KMS-11 (cell line): Measurements from ENCODE around the gene CCNJL.
A peak's percentile ranks its signal among the peaks of the same experiment; 100 is the strongest.

ENCODE experiments used
- H2AFZ ChIP-seq: fragments of 200-600 bp; sonication (generic); 2 replicates; pipeline ENCODE4 v1.6.1; 2016; ENCODE audit warnings: antibody characterized with exemption, mixed run types, low read depth
- H3K27ac ChIP-seq: fragments of 200-600 bp; sonication (generic); 2 replicates; pipeline ENCODE4 v1.6.1; 2016; ENCODE audit warnings: mild to moderate bottlenecking, mixed run types
- H3K27me3 ChIP-seq: fragments of 200-600 bp; sonication (generic); 2 replicates; pipeline ENCODE4 v1.6.1; 2017; ENCODE audit warnings: mild to moderate bottlenecking, low read depth, mixed run types, moderate library complexity; ENCODE audit not compliant: insufficient read depth
- H3K36me3 ChIP-seq: fragments of 200-600 bp; sonication (generic); 2 replicates; pipeline ENCODE4 v1.6.1; 2017; ENCODE audit warnings: mild to moderate bottlenecking, mixed run types; ENCODE audit not compliant: insufficient read depth
- H3K4me1 ChIP-seq: fragments of 200-600 bp; sonication (generic); 2 replicates; pipeline ENCODE4 v1.6.1; 2016; ENCODE audit warnings: mild to moderate bottlenecking, low read depth, mixed run types; ENCODE audit not compliant: poor library complexity, severe bottlenecking
- H3K4me2 ChIP-seq: fragments of 200-600 bp; sonication (generic); 2 replicates; pipeline ENCODE4 v1.7.0; 2016; ENCODE audit warnings: mild to moderate bottlenecking, mixed run types
- H3K4me3 ChIP-seq: fragments of 200-600 bp; sonication (generic); IDR thresholded peaks from 2 replicates; pipeline ENCODE4 v1.6.1; 2017; ENCODE audit warnings: low read depth, low read length, mixed read lengths; ENCODE audit not compliant: insufficient read depth
- H3K79me2 ChIP-seq: fragments of 200-600 bp; sonication (generic); 2 replicates; pipeline ENCODE4 v1.6.1; 2016; ENCODE audit warnings: low read depth, mixed run types; ENCODE audit not compliant: insufficient read depth
- H3K9ac ChIP-seq: fragments of 200-600 bp; sonication (generic); 2 replicates; pipeline ENCODE4 v1.6.1; 2016; ENCODE audit warnings: mild to moderate bottlenecking, mixed run types
- H4K20me1 ChIP-seq: fragments of 200-600 bp; sonication (generic); 2 replicates; pipeline ENCODE4 v1.6.1; 2016; ENCODE audit warnings: mild to moderate bottlenecking, mixed run types; ENCODE audit not compliant: insufficient read depth
- TF ChIP-seq, protein P1 (sequence below): fragments of 200-600 bp; sonication (generic); conservative IDR thresholded peaks from 2 replicates; pipeline ENCODE4 v1.6.1; 2017; ENCODE audit warnings: low read depth, mild to moderate bottlenecking, antibody characterized with exemption, low read length, moderate library complexity, mixed read lengths

CCNJL gene, protein sequence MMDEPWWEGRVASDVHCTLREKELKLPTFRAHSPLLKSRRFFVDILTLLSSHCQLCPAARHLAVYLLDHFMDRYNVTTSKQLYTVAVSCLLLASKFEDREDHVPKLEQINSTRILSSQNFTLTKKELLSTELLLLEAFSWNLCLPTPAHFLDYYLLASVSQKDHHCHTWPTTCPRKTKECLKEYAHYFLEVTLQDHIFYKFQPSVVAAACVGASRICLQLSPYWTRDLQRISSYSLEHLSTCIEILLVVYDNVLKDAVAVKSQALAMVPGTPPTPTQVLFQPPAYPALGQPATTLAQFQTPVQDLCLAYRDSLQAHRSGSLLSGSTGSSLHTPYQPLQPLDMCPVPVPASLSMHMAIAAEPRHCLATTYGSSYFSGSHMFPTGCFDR

DNA sequence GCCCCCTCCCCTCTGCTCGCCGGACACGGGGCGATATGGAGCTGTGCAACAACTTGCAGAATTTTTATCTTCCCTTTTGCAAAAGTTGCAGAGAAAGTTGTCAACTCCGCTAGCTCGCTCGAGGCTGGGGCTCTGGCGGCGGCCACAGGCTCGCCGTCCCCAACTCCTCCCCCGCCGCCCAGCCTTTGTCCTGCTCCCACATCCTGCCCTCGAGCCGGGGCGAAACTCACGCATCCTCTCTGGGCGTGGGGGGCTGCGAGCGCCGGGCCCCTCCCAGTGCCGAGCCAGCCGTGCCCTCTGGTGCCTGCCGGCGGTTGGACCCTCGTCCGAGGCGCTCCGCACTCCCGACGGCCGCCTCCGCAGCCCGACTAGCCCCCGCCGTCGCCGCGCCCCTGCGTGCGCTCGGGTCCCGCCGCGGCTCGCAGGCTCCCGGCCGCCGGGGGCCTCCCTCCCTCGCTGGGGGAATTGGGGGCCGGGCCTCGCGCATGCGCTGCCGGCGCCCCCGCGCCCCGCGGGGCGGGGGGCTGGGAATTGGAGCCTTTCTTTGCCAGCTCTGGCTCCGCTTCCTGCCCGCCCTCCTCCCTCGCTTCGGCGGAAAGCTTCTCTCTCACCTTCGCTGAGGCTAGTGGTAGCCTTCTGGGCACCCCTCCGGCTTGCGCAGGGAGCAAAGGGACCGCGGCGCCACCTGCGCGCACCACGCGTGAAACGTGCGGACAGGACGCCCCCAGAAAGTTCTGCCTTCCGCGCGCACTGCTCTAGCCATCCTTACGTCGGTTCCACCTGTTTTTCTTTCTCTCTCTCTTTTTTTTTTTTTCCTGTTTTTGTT is at the start of gene CCNJL:
Gene CCNJL (minus strand): TSS at position 431 of the 826 bp plus-strand sequence. CDS start 641 bp downstream, outside the sequence.
- H3K27ac ChIP-seq = no peak within 1 kb of the TSS
- H3K4me2 ChIP-seq = no peak within 1 kb of the TSS; the same call in 1 of the 2 replicates
- no peak within 1 kb of the TSS for H3K4me3 ChIP-seq
- 0 out of 2 replicates have a peak, but pooled peaks cover 2% of the 10 kb centered on the region for H3K27me3 ChIP-seq
- peak within 1 kb of the TSS; percentile 69 for H2AFZ ChIP-seq
- H3K9ac ChIP-seq = no peak within 1 kb of the TSS
- no peaks in the 10 kb centered on the region for H3K36me3 ChIP-seq
- H4K20me1 ChIP-seq = no peaks in the 10 kb centered on the region
- TF ChIP-seq, protein P1, sequence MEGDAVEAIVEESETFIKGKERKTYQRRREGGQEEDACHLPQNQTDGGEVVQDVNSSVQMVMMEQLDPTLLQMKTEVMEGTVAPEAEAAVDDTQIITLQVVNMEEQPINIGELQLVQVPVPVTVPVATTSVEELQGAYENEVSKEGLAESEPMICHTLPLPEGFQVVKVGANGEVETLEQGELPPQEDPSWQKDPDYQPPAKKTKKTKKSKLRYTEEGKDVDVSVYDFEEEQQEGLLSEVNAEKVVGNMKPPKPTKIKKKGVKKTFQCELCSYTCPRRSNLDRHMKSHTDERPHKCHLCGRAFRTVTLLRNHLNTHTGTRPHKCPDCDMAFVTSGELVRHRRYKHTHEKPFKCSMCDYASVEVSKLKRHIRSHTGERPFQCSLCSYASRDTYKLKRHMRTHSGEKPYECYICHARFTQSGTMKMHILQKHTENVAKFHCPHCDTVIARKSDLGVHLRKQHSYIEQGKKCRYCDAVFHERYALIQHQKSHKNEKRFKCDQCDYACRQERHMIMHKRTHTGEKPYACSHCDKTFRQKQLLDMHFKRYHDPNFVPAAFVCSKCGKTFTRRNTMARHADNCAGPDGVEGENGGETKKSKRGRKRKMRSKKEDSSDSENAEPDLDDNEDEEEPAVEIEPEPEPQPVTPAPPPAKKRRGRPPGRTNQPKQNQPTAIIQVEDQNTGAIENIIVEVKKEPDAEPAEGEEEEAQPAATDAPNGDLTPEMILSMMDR = no peak
- no peaks in the 10 kb centered on the region for H3K79me2 ChIP-seq
- H3K4me1 ChIP-seq = peaks cover 9% of the 10 kb centered on the region

DNA sequence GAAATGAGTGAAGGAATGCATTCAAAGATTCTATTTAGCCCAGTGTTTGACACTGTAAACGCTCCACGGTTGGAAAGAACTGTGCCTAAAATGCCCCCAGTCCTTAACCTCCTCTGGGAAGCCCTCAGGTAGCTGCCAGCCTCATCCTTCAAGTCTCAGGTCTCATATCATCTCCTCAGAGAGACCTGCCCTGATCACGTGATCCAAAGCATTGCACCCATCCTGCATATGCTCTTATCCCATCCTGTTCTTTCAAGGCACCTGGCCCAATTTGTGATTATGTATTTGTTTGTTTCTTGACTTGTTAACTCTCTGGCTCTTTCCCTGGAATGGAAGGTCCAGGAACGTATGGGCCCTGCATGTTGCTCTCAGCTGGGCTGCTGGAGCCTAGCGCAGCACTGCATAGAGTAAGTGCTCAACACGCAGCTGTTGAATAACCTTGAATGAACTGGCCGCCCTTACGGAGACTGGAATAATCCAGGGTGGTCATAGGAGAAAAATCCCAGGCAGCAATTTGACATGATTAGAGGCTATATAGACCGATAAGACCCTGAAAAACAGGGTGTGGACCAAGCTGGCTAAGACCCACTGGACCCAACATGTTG is 49.4 kb upstream of the CCNJL start:
- Histone ChIP-seq H4K20me1 (no peaks in the 10 kb centered on the region), H3K4me3 (no peak overlapping the region), H3K27me3 (no peaks in the 10 kb centered on the region), H3K27ac (no peak overlapping the region), H3K4me1 (no peaks in the 10 kb centered on the region), H3K79me2 (no peaks in the 10 kb centered on the region), H3K9ac (no peak overlapping the region), H3K36me3 (no peaks in the 10 kb centered on the region), H3K4me2 (no peak overlapping the region), H2AFZ (no peak overlapping the region)
- TF ChIP-seq, protein P1 = no peak

DNA sequence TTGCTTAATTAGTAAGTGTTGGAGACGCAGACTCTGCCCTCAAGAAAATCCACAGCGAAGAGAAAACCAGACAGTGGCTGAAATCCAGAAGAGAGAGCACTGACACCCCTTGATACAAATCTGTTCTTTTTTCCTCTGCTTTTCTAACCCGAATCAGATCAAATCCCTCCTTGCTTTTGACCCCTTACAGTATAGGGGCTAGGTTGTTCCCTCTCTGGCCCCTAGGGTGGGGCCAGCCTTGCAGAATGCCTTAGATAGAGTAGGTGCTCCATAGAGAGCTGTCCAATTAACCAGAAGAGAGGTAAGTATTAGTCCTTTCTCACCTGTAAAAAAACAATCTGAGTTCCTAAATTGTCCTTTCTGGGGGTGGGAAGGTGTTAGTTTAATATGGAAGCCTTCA is 47.9 kb upstream of the CCNJL start:
- Histone ChIP-seq H4K20me1 (no peaks in the 10 kb centered on the region), H3K27me3 (no peaks in the 10 kb centered on the region), H3K4me1 (no peaks in the 10 kb centered on the region), H3K79me2 (no peaks in the 10 kb centered on the region), H2AFZ (no peak overlapping the region), H3K27ac (no peak overlapping the region), H3K36me3 (no peaks in the 10 kb centered on the region), H3K4me3 (no peak overlapping the region), H3K9ac (no peak overlapping the region), H3K4me2 (no peak overlapping the region)
- TF ChIP-seq, protein P1 = no peak

DNA sequence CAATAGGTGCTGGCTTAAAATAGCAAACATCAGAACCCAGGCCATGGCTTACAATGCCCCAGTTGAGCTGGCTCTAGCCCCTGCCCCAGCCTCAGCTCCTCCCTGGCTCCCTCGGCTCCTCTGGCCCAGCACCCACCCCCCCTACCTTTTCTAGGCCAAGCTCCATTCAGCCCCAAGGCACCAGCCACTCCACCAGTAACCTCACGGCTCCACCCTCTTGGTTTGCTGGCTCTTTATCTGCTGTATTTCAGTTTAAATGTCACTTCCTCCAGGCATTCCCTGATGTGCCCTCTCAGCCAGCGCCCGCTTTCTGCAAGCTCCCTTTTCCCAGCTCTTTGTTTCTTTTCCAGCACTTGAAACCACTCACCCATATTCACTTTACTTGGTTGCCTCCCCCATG is 47.5 kb upstream of the CCNJL start:
- no peaks in the 10 kb centered on the region for H4K20me1 ChIP-seq
- no peak overlapping the region for H3K27ac ChIP-seq
- no peaks in the 10 kb centered on the region for H3K79me2 ChIP-seq
- TF ChIP-seq, protein P1 = no peak
- H3K36me3 ChIP-seq = no peaks in the 10 kb centered on the region
- no peak overlapping the region for H3K9ac ChIP-seq
- no peaks in the 10 kb centered on the region for H3K27me3 ChIP-seq
- no peaks in the 10 kb centered on the region for H3K4me1 ChIP-seq
- no peak overlapping the region for H3K4me2 ChIP-seq
- H3K4me3 ChIP-seq = no peak overlapping the region
- no peak overlapping the region for H2AFZ ChIP-seq
